Activated CD8-positive, alpha-beta T cell treated with anti-CD3 and anti-CD28 coated beads, Interleukin-2, amount 10 ng/mL, durations not matched to agents 7 days and 5 days (primary cell): ENCODE measurements around the gene SLC16A8. TPM values are rescaled to one million over a fixed set of nuclear protein-coding genes. Genes with fewer than 3 reads are reported as not detected.
"Not testable (repeated sequence)": the region's sequence is repeated elsewhere in the genome, so short reads cannot be mapped to it uniquely, and the experiment has no call there.

ENCODE experiments used
- ATAC-seq: fragments of 150-1000 bp; cut with Tn5 transposase; one replicate; pipeline ENCODE4 v1.10.0; 2021; ENCODE audit warnings: moderate library complexity
- CTCF ChIA-PET: fragments of 350-600 bp; sonication (Branson Sonifier 250); formaldehyde crosslinking; loops from one replicate; lab custom pipeline; 2021; ENCODE audit warnings: antibody characterized with exemption; lab: Charles Lee
- POLR2A ChIA-PET: fragments of 350-600 bp; sonication (Branson Sonifier 250); formaldehyde crosslinking; loops from one replicate; lab custom pipeline; 2021; ENCODE audit warnings: antibody characterized with exemption; lab: Charles Lee
- DNase-seq: peaks from one replicate; pipeline ENCODE4 v3.0.0-alpha.2; 2020
- H3K27ac Mint-ChIP-seq: one replicate; pipeline ENCODE4 v1.8.0; 2021; ENCODE audit warnings: mild to moderate bottlenecking, mixed read lengths
- H3K27me3 Mint-ChIP-seq: one replicate; pipeline ENCODE4 v1.8.0; 2021; ENCODE audit warnings: low read depth, mixed read lengths
- H3K36me3 Mint-ChIP-seq: one replicate; pipeline ENCODE4 v1.8.0; 2021; ENCODE audit warnings: low read depth, mixed read lengths
- H3K4me1 Mint-ChIP-seq: one replicate; pipeline ENCODE4 v1.8.0; 2021; ENCODE audit warnings: low read depth, mixed read lengths
- H3K4me3 Mint-ChIP-seq: one replicate; pipeline ENCODE4 v1.8.0; 2021; ENCODE audit warnings: mild to moderate bottlenecking, mixed read lengths
- H3K9me3 Mint-ChIP-seq: one replicate; pipeline ENCODE4 v1.8.0; 2022; ENCODE audit warnings: mixed read lengths; ENCODE audit not compliant: insufficient read depth
- total RNA-seq, 2 experiments: library from RNA; stranded (reverse); gene quantifications; one replicate each; pipeline ENCODE4 v1.2.3, GENCODE V29; 2021

Gene SLC16A8
- total RNA-seq, 2 experiments from 2014 or later, result not detected

DNA sequence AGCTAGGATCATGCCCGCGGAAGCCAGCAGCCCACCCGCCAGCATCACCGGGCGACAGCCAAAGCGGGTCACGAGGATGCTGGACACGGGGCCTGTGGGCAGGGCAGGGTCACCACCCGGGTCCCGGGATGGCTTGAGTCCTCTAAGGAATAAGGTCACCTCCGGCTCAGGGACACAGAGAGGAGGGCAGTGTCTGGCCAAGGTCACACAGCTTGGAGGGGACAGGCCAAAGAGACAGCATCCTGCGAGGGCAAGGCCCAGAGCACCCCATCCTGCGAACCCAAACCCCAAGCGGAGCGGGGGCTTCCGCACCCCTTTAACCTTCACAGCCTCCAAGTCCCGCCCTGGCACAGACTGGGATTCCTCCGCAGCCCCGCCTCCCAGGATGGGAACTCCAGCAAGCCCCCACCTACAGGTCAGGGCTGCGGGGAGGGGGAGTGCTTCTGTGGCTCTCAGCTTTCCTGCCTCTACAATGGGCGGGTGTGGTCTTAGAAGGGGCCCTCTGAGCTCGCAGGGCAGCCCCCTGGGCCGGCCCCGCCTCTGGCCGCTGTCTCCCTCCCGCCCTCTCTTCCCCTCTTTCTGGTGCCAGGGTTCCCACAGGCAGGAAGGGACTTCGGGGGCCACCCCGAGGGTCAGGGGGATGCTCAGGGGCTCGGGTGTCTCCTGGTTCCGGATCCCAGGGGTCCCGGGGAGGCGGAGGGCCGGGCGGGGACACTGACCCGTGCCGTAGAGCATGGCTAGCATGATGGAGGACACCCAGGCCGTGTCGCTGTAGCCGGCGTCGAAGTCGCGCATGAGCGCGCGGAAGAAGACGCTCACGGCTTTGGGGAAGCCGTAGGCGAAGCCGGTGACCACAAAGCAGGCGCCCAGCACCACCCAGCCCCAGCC lies 1.8 kb downstream of the SLC16A8 start:
- Mint-ChIP-seq H3K4me1 (no peaks in the 10 kb centered on the region), H3K4me3 (no peak overlapping the region), H3K27ac (no peak overlapping the region), H3K27me3 (peaks cover 18% of the 10 kb centered on the region), H3K36me3 (no peaks in the 10 kb centered on the region), H3K9me3 (no peaks in the 10 kb centered on the region)
- POLR2A ChIA-PET, result no interaction called here
- DNase-seq, result no peak
- ATAC-seq, result no peak
- CTCF ChIA-PET, result no interaction called here

- no peak overlapping the region for H3K4me3 Mint-ChIP-seq
- peaks cover 18% of the 10 kb centered on the region for H3K27me3 Mint-ChIP-seq
- no peaks in the 10 kb centered on the region for H3K36me3 Mint-ChIP-seq
- no peaks in the 10 kb centered on the region for H3K9me3 Mint-ChIP-seq
- CTCF ChIA-PET, result no interaction called here
- H3K4me1 Mint-ChIP-seq, result no peaks in the 10 kb centered on the region
- DNase-seq (no peak), ATAC-seq (no peak)
- POLR2A ChIA-PET, result no interaction called here
- no peak overlapping the region for H3K27ac Mint-ChIP-seq
These were observed 2.4 kb downstream of the SLC16A8 start for GRCh38 chr22:38081636-38081940.

GRCh38 chr22:38080850-38081635 lies 2.9 kb downstream of the SLC16A8 start:
- ChIA-PET POLR2A (no interaction called here), CTCF (no interaction called here)
- Mint-ChIP-seq H3K9me3 (no peaks in the 10 kb centered on the region), H3K27ac (no peak overlapping the region), H3K4me3 (no peak overlapping the region), H3K27me3 (peaks cover 18% of the 10 kb centered on the region), H3K4me1 (no peaks in the 10 kb centered on the region), H3K36me3 (no peaks in the 10 kb centered on the region)
- DNase-seq (no peak), ATAC-seq (peak; percentile 47)

- no peak for ATAC-seq
These were observed 3.5 kb downstream of the SLC16A8 start for GRCh38 chr22:38080474-38080849.

DNA sequence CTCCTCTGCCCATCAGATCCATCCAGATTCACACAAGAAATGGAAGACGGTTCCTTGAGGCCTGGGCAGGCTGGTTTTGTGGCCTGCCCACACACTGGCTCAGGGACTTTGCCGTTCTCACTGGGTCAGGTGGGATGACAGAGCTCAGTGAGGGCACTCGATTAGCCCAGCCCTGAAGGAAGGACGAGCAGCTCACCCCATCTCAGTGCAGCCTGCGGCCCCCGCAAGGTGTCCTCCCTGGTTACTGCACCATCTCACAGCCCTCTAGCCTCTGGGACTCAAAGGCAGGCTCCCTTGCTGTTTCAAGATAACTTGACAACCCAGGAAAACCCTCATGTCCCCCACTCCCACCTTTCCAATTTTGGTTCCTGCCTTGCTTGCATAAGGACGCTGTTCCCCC lies 4.2 kb downstream of the SLC16A8 start:
- H3K36me3 Mint-ChIP-seq, result no peaks in the 10 kb centered on the region
- no peak overlapping the region for H3K4me3 Mint-ChIP-seq
- DNase-seq (no peak), ATAC-seq (no peak)
- ChIA-PET POLR2A (no interaction called here), CTCF (no interaction called here)
- no peaks in the 10 kb centered on the region for H3K4me1 Mint-ChIP-seq
- H3K27me3 Mint-ChIP-seq, result peaks cover 18% of the 10 kb centered on the region
- H3K27ac Mint-ChIP-seq, result no peak overlapping the region
- no peaks in the 10 kb centered on the region for H3K9me3 Mint-ChIP-seq

More at GRCh38 chr22:38080474-38080849, 3.5 kb downstream of the SLC16A8 start:
- Mint-ChIP-seq H3K9me3 (no peaks in the 10 kb centered on the region), H3K27me3 (peaks cover 18% of the 10 kb centered on the region), H3K27ac (no peak overlapping the region), H3K36me3 (no peaks in the 10 kb centered on the region), H3K4me3 (no peak overlapping the region), H3K4me1 (no peaks in the 10 kb centered on the region)
- CTCF ChIA-PET, result no interaction called here
- no peak for DNase-seq
- POLR2A ChIA-PET, result no interaction called here

GRCh38 chr22:38079208-38079607 lies 4.8 kb downstream of the SLC16A8 start:
- POLR2A ChIA-PET, H3K9me3 Mint-ChIP-seq, H3K36me3 Mint-ChIP-seq, H3K4me3 Mint-ChIP-seq, DNase-seq, CTCF ChIA-PET, H3K27ac Mint-ChIP-seq, H3K4me1 Mint-ChIP-seq, ATAC-seq: not testable (repeated sequence)
- H3K27me3 Mint-ChIP-seq, result peaks cover 18% of the 10 kb centered on the region

- ChIA-PET CTCF (no interaction called here), POLR2A (interaction anchor here (0.6 kb wide), 1 partner anchor 77 kb away, joined by 3 read pairs; no protein-coding TSS in a partner anchor)
- Mint-ChIP-seq H3K27me3 (peaks cover 18% of the 10 kb centered on the region), H3K9me3 (no peaks in the 10 kb centered on the region), H3K4me1 (no peaks in the 10 kb centered on the region), H3K27ac (no peak overlapping the region), H3K36me3 (peaks cover 2% of the 10 kb centered on the region), H3K4me3 (no peak overlapping the region)
- DNase-seq, result no peak
- no peak for ATAC-seq
These were observed 5.7 kb downstream of the SLC16A8 start for GRCh38 chr22:38078046-38078840.

DNA sequence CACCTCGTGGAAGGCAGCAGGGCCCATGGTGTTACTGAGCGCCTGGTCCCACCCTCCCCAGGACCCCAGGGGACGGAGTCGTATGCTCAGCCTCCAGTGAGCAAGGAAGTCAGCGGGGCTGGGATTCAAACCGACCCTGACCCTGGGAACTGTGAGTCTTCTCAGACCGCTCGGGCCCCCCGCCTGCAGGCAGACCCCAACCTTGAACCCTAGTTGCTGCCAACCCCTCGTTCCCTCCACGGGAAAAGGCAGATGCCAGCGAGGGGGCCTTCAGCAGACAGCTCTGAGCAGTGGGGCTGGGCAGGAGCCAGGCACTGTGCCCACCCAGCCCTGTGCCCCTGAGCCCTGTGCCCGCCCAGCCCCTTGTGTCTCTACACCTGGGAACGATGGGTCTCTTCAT lies 6.4 kb downstream of the SLC16A8 start:
- Mint-ChIP-seq H3K27me3 (peaks cover 18% of the 10 kb centered on the region), H3K4me3 (no peak overlapping the region), H3K36me3 (peaks cover 2% of the 10 kb centered on the region), H3K9me3 (no peaks in the 10 kb centered on the region), H3K4me1 (no peaks in the 10 kb centered on the region), H3K27ac (no peak overlapping the region)
- DNase-seq (no peak), ATAC-seq (no peak)
- POLR2A ChIA-PET, result no interaction called here
- CTCF ChIA-PET, result no interaction called here

DNA sequence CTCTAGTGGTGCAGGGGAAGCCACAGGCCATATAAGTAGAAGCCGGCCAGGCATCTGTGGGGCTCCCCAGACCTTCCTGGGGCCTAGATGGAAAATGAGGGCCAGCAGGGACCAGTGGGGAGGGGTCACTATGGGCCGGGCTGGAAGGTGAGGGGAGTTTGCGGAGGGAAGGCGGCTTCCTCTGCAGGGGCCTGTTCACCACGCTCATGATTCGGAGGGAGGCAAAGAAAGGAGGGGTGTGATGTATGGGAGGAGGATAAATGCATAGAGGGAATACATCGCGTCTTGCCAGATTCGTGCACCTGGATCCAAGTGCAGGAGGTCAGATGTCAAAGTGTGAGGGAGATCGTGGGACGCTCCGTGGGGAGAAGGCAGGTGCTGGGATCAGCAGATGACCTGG lies 6.9 kb downstream of the SLC16A8 start:
- POLR2A ChIA-PET, result no interaction called here
- H3K4me1 Mint-ChIP-seq, result no peaks in the 10 kb centered on the region
- no peak for DNase-seq
- H3K4me3 Mint-ChIP-seq, result no peak overlapping the region
- no peak for ATAC-seq
- H3K36me3 Mint-ChIP-seq, result peaks cover 2% of the 10 kb centered on the region
- no peak overlapping the region for H3K27ac Mint-ChIP-seq
- CTCF ChIA-PET, result no interaction called here
- H3K27me3 Mint-ChIP-seq, result peaks cover 18% of the 10 kb centered on the region
- H3K9me3 Mint-ChIP-seq, result no peaks in the 10 kb centered on the region

- ATAC-seq, result no peak
- no peak overlapping the region for H3K4me3 Mint-ChIP-seq
- ChIA-PET CTCF (no interaction called here), POLR2A (no interaction called here)
- H3K36me3 Mint-ChIP-seq, result peaks cover 2% of the 10 kb centered on the region
- H3K27me3 Mint-ChIP-seq, result peaks cover 13% of the 10 kb centered on the region
- no peak for DNase-seq
- H3K27ac Mint-ChIP-seq, result no peak overlapping the region
- H3K4me1 Mint-ChIP-seq, result no peaks in the 10 kb centered on the region
- H3K9me3 Mint-ChIP-seq, result no peaks in the 10 kb centered on the region
These were observed 8.0 kb downstream of the SLC16A8 start for GRCh38 chr22:38075961-38076360.

DNA sequence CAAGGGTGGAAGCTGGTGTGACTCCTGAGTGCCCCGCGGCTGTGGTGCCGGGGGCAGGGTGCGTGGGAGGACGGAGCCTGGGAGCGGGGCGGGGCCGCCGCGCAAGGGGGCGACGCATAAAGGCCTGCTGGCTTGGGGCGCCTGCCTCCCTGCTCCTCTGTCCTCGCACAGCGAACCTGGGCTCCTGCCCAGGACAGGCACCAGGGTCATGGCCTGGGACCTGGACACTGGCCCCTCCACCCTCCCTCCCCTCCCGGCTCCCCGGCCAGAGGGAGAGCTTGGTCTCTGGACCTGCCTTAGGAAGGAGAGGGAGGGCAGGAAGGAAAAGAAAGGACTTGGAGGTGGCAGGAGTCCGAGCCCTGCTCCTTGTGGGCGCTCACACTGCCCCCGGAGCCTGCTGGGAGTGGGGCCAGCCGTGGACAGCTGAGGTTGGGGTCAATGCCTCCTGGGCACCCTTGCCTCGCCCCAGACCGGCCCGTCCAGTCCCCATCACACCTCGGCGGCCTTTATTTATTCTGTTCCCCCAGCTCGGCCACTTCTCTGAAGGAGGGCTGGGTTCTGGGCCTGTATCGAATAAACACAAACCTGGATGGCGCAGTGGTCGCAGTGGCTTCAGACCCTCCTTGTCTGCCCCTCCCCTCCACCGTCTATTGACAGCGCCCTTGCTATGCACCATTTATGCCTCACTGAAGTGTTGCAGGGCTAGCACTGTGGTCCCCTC lies 8.7 kb downstream of the SLC16A8 start:
- H3K4me1 Mint-ChIP-seq, result no peaks in the 10 kb centered on the region
- no peak overlapping the region for H3K27ac Mint-ChIP-seq
- no peak for ATAC-seq

More for the DNA sequence above, 8.7 kb downstream of the SLC16A8 start:
- no peak for DNase-seq
- ChIA-PET POLR2A (no interaction called here), CTCF (no interaction called here)
- Mint-ChIP-seq H3K4me3 (no peak overlapping the region), H3K27me3 (peaks cover 8% of the 10 kb centered on the region), H3K9me3 (no peaks in the 10 kb centered on the region), H3K36me3 (peaks cover 2% of the 10 kb centered on the region)
